IPS DF 6.9 (cell line): Measurements from ENCODE around the gene SDHAF3.

ENCODE experiments used
- DNase-seq: peaks from one replicate; pipeline ENCODE4 v3.0.0-alpha.2; 2013; ENCODE audit warnings: low read depth, low spot score
- H3K27ac ChIP-seq: one replicate; pipeline ENCODE4 v1.5.1; 2013; ENCODE audit warnings: low read length, control low read depth
- H3K27me3 ChIP-seq: 2 replicates; pipeline ENCODE4 v1.6.1; 2013; ENCODE audit warnings: mild to moderate bottlenecking, low read length; ENCODE audit not compliant: control insufficient read depth, insufficient read depth
- H3K36me3 ChIP-seq: 2 replicates; pipeline ENCODE4 v1.6.1; 2013; ENCODE audit warnings: low read length; ENCODE audit not compliant: control insufficient read depth, insufficient read depth
- H3K4me1 ChIP-seq: 2 replicates; pipeline ENCODE4 v1.6.1; 2013; ENCODE audit warnings: low read length; ENCODE audit not compliant: control insufficient read depth, insufficient read depth
- H3K4me3 ChIP-seq: 2 replicates; pipeline ENCODE4 v1.5.1; 2013; ENCODE audit warnings: mild to moderate bottlenecking, low read length
- H3K9me3 ChIP-seq: 2 replicates; pipeline ENCODE4 v1.6.1; 2013; ENCODE audit warnings: low read length, inconsistent platforms; ENCODE audit not compliant: control insufficient read depth, insufficient read depth
- WGBS: extraction: QIAGEN DNeasy Blood & Tissue Kit; methylation state at CpG from one replicate; pipeline ENCODE4 v1.1.7; 2013; ENCODE audit warnings: mixed read lengths, missing lambda C conversion rate; ENCODE audit not compliant: insufficient read length, insufficient coverage; 5-methylcytosine and 5-hydroxymethylcytosine counted together

SDHAF3 gene

DNA sequence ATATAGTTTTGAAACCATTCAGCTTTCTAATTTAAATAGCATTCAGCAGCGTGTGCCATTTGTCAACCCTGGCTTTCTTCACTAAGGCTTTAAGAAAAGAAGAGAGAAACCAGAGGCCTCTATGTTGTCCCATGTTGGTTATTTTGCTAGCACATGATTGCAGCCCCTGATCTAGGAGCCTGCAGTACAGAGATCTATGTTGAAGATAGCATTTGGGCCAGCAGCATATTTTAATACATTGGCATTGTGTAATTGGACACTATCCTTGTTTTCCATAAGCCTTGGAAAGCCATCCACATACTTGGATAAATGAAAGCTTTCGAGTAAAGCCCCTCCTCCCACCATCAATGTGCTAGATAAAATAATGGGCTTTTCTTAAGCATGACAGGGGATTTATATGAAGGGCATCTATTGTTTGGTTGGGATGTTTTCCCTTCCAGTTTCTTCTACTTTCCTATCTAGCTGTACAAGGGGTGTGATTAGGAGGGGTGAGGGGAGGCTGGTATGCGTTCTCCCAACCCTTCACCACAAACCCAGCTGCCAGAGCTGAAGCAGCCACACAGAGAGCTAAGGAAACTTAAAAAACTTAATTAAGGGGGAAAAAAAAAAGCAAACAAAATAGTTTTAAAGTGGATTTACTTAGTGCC is 23.1 kb upstream of the SDHAF3 start:
- Histone ChIP-seq H3K36me3 (no peaks in the 10 kb centered on the region), H3K27me3 (no peaks in the 10 kb centered on the region), H3K4me1 (no peaks in the 10 kb centered on the region; the same call in 1 of the 2 replicates), H3K27ac (no peak overlapping the region), H3K9me3 (no peaks in the 10 kb centered on the region), H3K4me3 (no peak overlapping the region)
- DNase-seq: no peak
- no CpG with 5 or more reads among the region's 3 CpGs for WGBS

DNA sequence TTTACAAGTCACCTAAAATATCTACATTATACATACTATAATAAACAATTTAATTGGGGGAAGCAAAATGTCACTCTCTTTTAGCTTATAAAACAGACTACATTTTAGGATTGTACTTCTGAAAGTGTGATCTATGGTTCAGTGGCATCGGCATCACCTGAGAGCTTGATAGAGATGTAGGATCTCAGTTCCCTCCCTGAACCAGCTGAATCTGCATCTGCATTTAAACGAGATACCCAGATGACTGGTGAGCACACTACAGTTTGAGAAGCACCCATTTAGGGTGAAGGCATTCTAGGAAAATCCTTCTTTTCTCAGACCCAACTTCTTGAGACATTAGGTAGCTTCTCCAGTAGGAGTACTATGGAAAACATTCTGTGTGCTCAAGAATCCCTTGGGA is 21.5 kb upstream of the SDHAF3 start:
- H3K27ac ChIP-seq: no peak overlapping the region
- WGBS: no CpG with 5 or more reads among the region's 2 CpGs
- H3K27me3 ChIP-seq: no peaks in the 10 kb centered on the region

DNA sequence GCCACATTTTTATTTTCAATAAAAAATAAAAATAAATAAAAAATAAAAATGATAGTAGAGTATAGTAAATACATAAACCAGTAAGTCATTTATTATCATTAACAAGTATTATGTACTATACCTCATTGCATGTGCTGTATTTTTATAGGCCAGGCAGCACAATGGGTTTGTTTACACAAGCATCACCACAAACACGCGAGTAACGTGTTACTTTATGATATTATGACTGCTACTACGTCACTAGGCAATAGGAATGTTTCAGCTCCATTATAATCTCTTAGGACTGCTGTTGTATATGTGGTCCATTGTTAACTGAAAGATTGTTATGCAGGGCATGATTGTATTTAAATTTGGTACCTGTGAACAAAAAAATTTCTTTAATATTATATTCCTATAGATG is 20.8 kb upstream of the SDHAF3 start:
- DNase-seq: no peak
- H3K9me3 ChIP-seq: no peaks in the 10 kb centered on the region
- no CpG with 5 or more reads among the region's 4 CpGs for WGBS
- H3K36me3 ChIP-seq: no peaks in the 10 kb centered on the region
- no peaks in the 10 kb centered on the region for H3K4me1 ChIP-seq
- H3K27ac ChIP-seq: no peak overlapping the region
- H3K27me3 ChIP-seq: no peaks in the 10 kb centered on the region
- no peak overlapping the region for H3K4me3 ChIP-seq

More for the DNA sequence above, 21.5 kb upstream of the SDHAF3 start:
- H3K36me3 ChIP-seq: no peaks in the 10 kb centered on the region
- no peaks in the 10 kb centered on the region for H3K9me3 ChIP-seq
- DNase-seq: no peak
- H3K4me1 ChIP-seq: no peaks in the 10 kb centered on the region
- H3K4me3 ChIP-seq: no peak overlapping the region

DNA sequence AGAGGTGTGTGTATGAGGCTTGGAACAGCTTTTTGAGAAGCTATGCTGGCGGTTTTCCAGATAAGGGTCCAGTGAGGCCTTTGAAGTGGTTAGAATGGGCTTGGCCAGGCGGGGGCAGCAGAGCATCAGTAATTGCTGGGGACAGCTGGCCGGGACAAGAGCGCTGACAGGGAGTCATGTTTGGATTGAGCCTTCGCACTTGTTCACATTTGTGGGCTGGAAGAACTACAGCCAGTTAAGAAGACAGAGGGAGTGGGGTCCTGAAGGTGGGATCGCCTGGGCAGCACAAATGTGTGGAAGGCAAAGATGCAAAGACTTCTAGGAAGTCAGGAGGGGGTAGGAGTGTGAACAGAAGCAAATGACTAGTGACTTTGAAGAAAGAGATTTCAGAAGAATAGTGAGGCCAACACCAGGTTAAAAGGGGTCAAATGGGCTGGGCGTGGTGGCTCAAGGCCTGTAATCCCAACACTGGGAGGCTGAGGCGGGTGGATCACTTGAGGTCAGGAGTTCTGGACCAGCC is 12.7 kb upstream of the SDHAF3 start:
- Histone ChIP-seq H3K9me3 (no peaks in the 10 kb centered on the region), H3K27me3 (no peaks in the 10 kb centered on the region), H3K4me1 (no peaks in the 10 kb centered on the region), H3K4me3 (no peak overlapping the region), H3K27ac (no peak overlapping the region), H3K36me3 (no peaks in the 10 kb centered on the region)
- peak; percentile 58 for DNase-seq
- no CpG with 5 or more reads among the region's 8 CpGs for WGBS

DNA sequence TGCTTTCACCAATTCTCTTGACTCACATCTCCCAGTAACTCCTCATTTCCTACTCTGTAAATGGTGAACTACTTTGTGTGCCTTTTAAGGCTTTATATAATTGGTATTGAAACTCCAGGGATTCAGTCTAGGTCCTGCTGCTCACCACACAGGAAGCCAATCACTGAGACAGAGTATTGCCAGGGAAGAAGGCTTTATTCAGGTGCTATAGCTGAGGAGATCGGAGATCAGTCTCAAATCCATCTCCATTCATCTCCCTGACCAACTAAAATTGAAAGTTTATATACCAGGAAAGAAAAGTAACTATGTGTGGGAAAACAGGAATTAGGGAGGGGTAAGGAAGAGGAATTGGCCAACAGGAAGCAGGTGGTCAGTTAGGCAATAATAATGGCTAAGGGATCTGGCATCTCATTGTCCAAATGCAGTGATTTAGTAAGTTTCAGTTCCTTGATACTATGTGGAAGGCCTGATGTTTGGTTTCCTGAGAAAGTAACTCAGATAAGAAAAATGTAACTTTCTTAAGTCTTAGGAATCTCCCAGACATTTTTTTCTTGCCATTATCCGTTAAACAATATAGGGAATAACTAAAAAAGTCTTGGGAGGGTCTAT is 10.2 kb upstream of the SDHAF3 start:
- DNase-seq: no peak
- WGBS: no CpG with 5 or more reads among the region's 2 CpGs
- Histone ChIP-seq H3K4me1 (no peaks in the 10 kb centered on the region), H3K36me3 (no peaks in the 10 kb centered on the region), H3K27ac (no peak overlapping the region), H3K27me3 (no peaks in the 10 kb centered on the region), H3K9me3 (no peaks in the 10 kb centered on the region), H3K4me3 (no peak overlapping the region)

DNA sequence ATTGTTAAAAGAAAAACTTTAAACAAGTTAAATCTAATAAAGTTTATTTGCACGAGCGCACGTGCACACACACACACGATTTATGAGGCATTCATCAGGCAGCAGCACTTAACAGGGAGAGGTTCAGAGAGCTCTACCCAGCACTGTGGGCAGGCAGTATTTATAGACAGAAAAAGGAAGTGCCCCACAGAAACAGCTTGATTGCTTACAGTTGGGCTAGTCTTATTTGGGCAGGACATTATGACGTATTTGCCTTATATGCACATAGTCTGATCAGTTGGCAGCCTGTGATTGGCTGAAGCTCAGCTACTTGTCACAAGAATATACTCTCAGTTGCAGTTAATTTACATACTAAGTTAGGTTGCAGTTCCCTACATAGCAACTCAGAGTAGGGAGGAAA is 1.2 kb upstream of the SDHAF3 start:
- no peaks in the 10 kb centered on the region for H3K9me3 ChIP-seq
- H3K4me3 ChIP-seq: no peak overlapping the region
- H3K4me1 ChIP-seq: no peaks in the 10 kb centered on the region
- DNase-seq: no peak
- no CpG with 5 or more reads among the region's 5 CpGs for WGBS
- no peaks in the 10 kb centered on the region for H3K36me3 ChIP-seq
- H3K27ac ChIP-seq: no peak overlapping the region
- H3K27me3 ChIP-seq: no peaks in the 10 kb centered on the region

DNA sequence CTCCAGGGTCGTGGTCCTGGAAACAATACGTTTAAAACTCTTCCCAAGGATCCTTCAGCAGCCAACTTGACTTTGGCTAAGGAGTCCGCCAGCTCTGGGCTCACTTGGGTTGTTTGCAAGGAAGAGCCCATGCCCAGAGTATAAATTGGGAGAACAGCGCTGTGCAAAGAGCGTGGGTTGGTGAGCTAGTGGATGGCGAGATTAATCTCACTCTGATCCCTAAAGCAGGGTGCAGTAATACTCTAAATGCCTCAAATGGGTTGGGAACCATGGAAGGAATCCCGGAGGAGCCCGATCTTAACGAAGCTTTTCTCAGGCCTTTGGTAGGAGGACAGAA is 495 bp upstream of the SDHAF3 start:
- H3K4me3 ChIP-seq: peak overlapping the region; percentile 12; the same call in 1 of the 2 replicates
- H3K4me1 ChIP-seq: no peaks in the 10 kb centered on the region
- H3K27me3 ChIP-seq: no peaks in the 10 kb centered on the region
- DNase-seq: no peak
- no peak overlapping the region for H3K27ac ChIP-seq
- no CpG with 5 or more reads among the region's 9 CpGs for WGBS
- H3K9me3 ChIP-seq: no peaks in the 10 kb centered on the region
- no peaks in the 10 kb centered on the region for H3K36me3 ChIP-seq

DNA sequence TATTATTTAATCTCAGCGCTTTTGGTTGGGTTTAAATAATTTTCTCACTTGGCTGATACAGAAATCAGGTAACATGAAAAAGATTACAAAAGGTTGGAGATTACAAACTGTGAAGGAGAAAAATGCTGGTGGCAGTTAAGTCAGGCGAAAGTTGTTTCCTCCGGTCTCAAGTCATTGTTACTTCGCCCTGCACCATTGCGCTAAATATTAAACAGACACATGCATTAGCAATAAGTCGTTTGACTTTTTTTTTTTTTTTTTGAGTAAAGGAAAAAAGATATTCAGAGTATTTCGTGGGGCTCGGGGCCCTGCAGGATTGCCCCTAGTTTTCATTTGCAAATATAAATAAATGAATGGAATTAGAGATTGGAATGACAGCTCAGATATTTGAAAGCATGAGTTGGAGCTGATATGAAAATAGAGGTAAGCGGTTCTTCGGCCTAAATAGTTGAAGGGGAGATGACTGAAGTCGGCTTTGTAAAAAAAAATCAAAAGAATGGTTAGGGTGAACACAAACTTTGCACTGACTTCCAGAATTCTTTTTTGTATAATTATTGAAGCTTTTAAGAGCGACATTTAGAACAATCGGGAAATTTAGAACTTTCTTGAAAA is 914 bp downstream of the SDHAF3 start:
- no peaks in the 10 kb centered on the region for H3K4me1 ChIP-seq
- no peak overlapping the region for H3K27ac ChIP-seq
- H3K9me3 ChIP-seq: no peaks in the 10 kb centered on the region
- H3K4me3 ChIP-seq: peak overlapping the region; percentile 99; the same call in 1 of the 2 replicates
- no peaks in the 10 kb centered on the region for H3K36me3 ChIP-seq
- H3K27me3 ChIP-seq: no peaks in the 10 kb centered on the region
- whole genome bisulfite sequencing: 100% methylated on average over 2 of the region's 13 CpGs
- DNase-seq: no peak

DNA sequence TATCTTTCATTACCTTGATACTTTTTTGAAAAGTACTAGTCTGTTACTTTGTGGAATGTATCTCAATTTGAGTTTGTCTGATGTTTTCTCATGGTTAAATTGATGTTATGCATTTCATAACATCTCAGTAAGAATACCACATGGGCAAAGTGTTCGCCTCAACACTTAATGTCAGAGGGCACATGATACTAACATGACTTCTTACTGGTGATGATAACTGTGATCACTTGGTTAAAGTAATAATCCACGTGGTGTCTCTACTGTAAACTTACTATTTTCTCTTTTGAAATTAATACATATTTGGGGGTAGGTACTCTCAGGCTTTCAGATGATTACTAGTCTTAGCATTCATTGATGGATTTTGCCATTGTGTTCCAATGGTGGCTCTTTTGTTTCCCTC is 2.2 kb downstream of the SDHAF3 start:
- no peak overlapping the region for H3K4me3 ChIP-seq
- no peaks in the 10 kb centered on the region for H3K27me3 ChIP-seq
- no peaks in the 10 kb centered on the region for H3K4me1 ChIP-seq
- no peaks in the 10 kb centered on the region for H3K9me3 ChIP-seq
- no peak overlapping the region for H3K27ac ChIP-seq
- WGBS: no CpG with 5 or more reads among the region's 2 CpGs
- no peaks in the 10 kb centered on the region for H3K36me3 ChIP-seq
- no peak for DNase-seq

DNA sequence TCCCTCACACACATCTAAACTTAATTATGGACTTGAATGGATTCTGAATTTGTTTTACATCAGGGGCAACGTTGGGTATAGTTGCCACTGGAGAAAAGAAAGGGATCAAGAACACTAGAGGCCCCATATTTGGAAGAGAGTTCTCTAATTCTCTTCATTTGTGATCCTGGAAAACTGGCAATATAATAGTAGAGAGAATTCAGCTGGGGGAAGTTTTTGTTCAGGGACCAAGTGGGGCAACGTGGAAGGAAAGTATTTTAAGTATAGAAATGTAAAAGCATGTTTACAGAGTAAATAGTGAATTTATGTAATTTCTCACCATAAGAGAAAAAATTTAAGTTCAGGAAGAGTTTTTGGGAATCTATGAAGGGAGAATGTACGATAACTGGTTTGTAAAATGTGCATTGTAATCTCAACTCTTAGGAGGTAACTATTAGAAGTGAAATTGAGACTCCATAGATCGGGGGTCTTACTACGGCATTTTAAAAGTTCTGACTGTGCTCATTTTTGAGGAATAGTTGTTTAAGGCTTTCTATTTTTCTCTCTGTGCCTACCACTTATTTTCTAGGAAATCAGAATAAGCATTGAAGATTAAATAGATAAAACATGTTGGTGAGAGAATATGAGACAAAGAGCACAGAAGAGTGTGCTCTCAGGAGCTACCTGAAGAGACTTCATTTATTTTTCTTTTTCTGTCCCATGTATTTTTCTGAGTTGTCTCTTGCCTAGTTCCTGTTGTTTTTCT is 3.4 kb downstream of the SDHAF3 start:
- Histone ChIP-seq H3K27me3 (no peaks in the 10 kb centered on the region), H3K9me3 (no peaks in the 10 kb centered on the region), H3K4me3 (no peak overlapping the region), H3K4me1 (no peaks in the 10 kb centered on the region), H3K36me3 (no peaks in the 10 kb centered on the region), H3K27ac (no peak overlapping the region)
- DNase-seq: no peak
- WGBS: no CpG with 5 or more reads among the region's 5 CpGs
